Muscle layer of colon (tissue), 2 donors: Measurements from ENCODE around the gene PTPN6.
A peak's percentile ranks its signal among the peaks of the same experiment; 100 is the strongest.

Experiments used
- H3K27ac ChIP-seq: one replicate; pipeline ENCODE4 v1.7.0; 2013; ENCODE audit warnings: low read depth, mild to moderate bottlenecking, low read length, moderate library complexity
- H3K27me3 ChIP-seq, 2 donors: one replicate each; pipeline ENCODE4 v1.7.0; 2013; ENCODE audit warnings: low read length in 2 of 2, mild to moderate bottlenecking in 2 of 2; ENCODE audit not compliant: insufficient read depth in 2 of 2, control insufficient read depth in 1 of 2
- H3K36me3 ChIP-seq: one replicate; pipeline ENCODE4 v1.7.0; 2013; ENCODE audit warnings: mild to moderate bottlenecking, low read length; ENCODE audit not compliant: insufficient read depth
- H3K4me1 ChIP-seq: one replicate; pipeline ENCODE4 v1.7.0; 2013; ENCODE audit warnings: mild to moderate bottlenecking, low read length; ENCODE audit not compliant: insufficient read depth
- H3K4me3 ChIP-seq, 2 donors: one replicate each; pipeline ENCODE4 v1.7.0; 2013; ENCODE audit warnings: low read length in 2 of 2, low read depth in 1 of 2, mild to moderate bottlenecking in 1 of 2, moderate library complexity in 1 of 2
- H3K9ac ChIP-seq: one replicate; pipeline ENCODE4 v1.7.0; 2013; ENCODE audit warnings: low read length
- H3K9me3 ChIP-seq: one replicate; pipeline ENCODE4 v1.7.0; 2013; ENCODE audit warnings: mild to moderate bottlenecking, low read length
- donor health status: abdominal sarcoma.
- donor health status: Adenocarcinoma of cecum.

PTPN6 gene

GRCh38 chr12:6982532-6982931 lies 31.4 kb downstream of the PTPN6 start:
- Histone ChIP-seq H3K27ac (no peak overlapping the region), H3K9ac (no peak overlapping the region), H3K36me3 (peaks cover 53% of the 10 kb centered on the region), H3K4me3 (no peak overlapping the region), H3K27me3 (no peaks in the 10 kb centered on the region), H3K9me3 (no peaks in the 10 kb centered on the region), H3K4me1 (peaks cover under 1% of the 10 kb centered on the region)

- Histone ChIP-seq H3K4me1 (peaks cover 14% of the 10 kb centered on the region), H3K9ac (peak overlapping the region; percentile 4), H3K4me3 (no peak overlapping the region), H3K9me3 (no peaks in the 10 kb centered on the region), H3K27me3 (no peaks in the 10 kb centered on the region), H3K36me3 (peaks cover 4% of the 10 kb centered on the region), H3K27ac (peak overlapping the region; percentile 88)
These were observed 36.9 kb downstream of the PTPN6 start for GRCh38 chr12:6987956-6988553.

GRCh38 chr12:6996040-6996441 lies 44.9 kb downstream of the PTPN6 start:
- H3K4me1 ChIP-seq: no peaks in the 10 kb centered on the region

GRCh38 chr12:6998715-6999451 lies 47.7 kb downstream of the PTPN6 start:
- H3K4me1 ChIP-seq: no peaks in the 10 kb centered on the region
- no peaks in the 10 kb centered on the region for H3K27me3 ChIP-seq
- peaks cover 12% of the 10 kb centered on the region for H3K36me3 ChIP-seq
- no peak overlapping the region for H3K27ac ChIP-seq
- no peak overlapping the region for H3K4me3 ChIP-seq
- no peak overlapping the region for H3K9ac ChIP-seq
- no peaks in the 10 kb centered on the region for H3K9me3 ChIP-seq

More at GRCh38 chr12:6996040-6996441, 44.9 kb downstream of the PTPN6 start:
- Histone ChIP-seq H3K4me3 (no peak overlapping the region), H3K36me3 (peaks cover 12% of the 10 kb centered on the region), H3K9me3 (no peaks in the 10 kb centered on the region), H3K27ac (no peak overlapping the region), H3K27me3 (no peaks in the 10 kb centered on the region), H3K9ac (no peak overlapping the region)

- Histone ChIP-seq H3K36me3 (peaks cover 12% of the 10 kb centered on the region), H3K9me3 (no peaks in the 10 kb centered on the region), H3K9ac (no peak overlapping the region), H3K27ac (no peak overlapping the region), H3K4me3 (no peak overlapping the region), H3K27me3 (no peaks in the 10 kb centered on the region), H3K4me1 (no peaks in the 10 kb centered on the region)
These were observed 50.9 kb downstream of the PTPN6 start for GRCh38 chr12:7001921-7002591.

GRCh38 chr12:7004287-7004803 lies 53.2 kb downstream of the PTPN6 start:
- no peak overlapping the region for H3K9ac ChIP-seq
- no peak overlapping the region for H3K4me3 ChIP-seq
- peaks cover 2% of the 10 kb centered on the region for H3K36me3 ChIP-seq
- H3K27ac ChIP-seq: no peak overlapping the region
- no peaks in the 10 kb centered on the region for H3K9me3 ChIP-seq
- no peaks in the 10 kb centered on the region for H3K27me3 ChIP-seq
- H3K4me1 ChIP-seq: no peaks in the 10 kb centered on the region

- Histone ChIP-seq H3K9ac (no peak overlapping the region), H3K27ac (no peak overlapping the region), H3K9me3 (no peaks in the 10 kb centered on the region), H3K36me3 (no peaks in the 10 kb centered on the region), H3K4me3 (no peak overlapping the region), H3K4me1 (no peaks in the 10 kb centered on the region), H3K27me3 (no peaks in the 10 kb centered on the region)
These were observed 53.7 kb downstream of the PTPN6 start for GRCh38 chr12:7004840-7005239.

GRCh38 chr12:7005311-7005710 lies 54.2 kb downstream of the PTPN6 start:
- no peaks in the 10 kb centered on the region for H3K36me3 ChIP-seq
- no peaks in the 10 kb centered on the region for H3K9me3 ChIP-seq
- H3K27ac ChIP-seq: no peak overlapping the region
- H3K4me1 ChIP-seq: no peaks in the 10 kb centered on the region
- H3K9ac ChIP-seq: no peak overlapping the region
- no peak overlapping the region for H3K4me3 ChIP-seq
- no peaks in the 10 kb centered on the region for H3K27me3 ChIP-seq

- H3K9me3 ChIP-seq: no peaks in the 10 kb centered on the region
- H3K9ac ChIP-seq: no peak overlapping the region
- H3K27me3 ChIP-seq: no peaks in the 10 kb centered on the region
- H3K36me3 ChIP-seq: no peaks in the 10 kb centered on the region
- H3K4me3 ChIP-seq: no peak overlapping the region
- H3K27ac ChIP-seq: no peak overlapping the region
- H3K4me1 ChIP-seq: no peaks in the 10 kb centered on the region
These were observed 55.5 kb downstream of the PTPN6 start for GRCh38 chr12:7006639-7007038.

GRCh38 chr12:7008864-7009263 lies 57.7 kb downstream of the PTPN6 start:
- Histone ChIP-seq H3K4me3 (no peak overlapping the region), H3K9ac (no peak overlapping the region), H3K27ac (no peak overlapping the region), H3K4me1 (no peaks in the 10 kb centered on the region), H3K9me3 (no peaks in the 10 kb centered on the region), H3K36me3 (peaks cover 17% of the 10 kb centered on the region), H3K27me3 (no peaks in the 10 kb centered on the region)

GRCh38 chr12:7009512-7009911 lies 58.4 kb downstream of the PTPN6 start:
- Histone ChIP-seq H3K4me1 (no peaks in the 10 kb centered on the region), H3K9me3 (no peaks in the 10 kb centered on the region), H3K4me3 (no peak overlapping the region), H3K36me3 (peaks cover 18% of the 10 kb centered on the region), H3K27ac (no peak overlapping the region), H3K27me3 (no peaks in the 10 kb centered on the region), H3K9ac (no peak overlapping the region)
